Left renal cortex interstitium (tissue), 4 donors: ENCODE data around the gene HNRNPK. TPM values are rescaled to one million over a fixed set of nuclear protein-coding genes. Genes with fewer than 3 reads are reported as not detected.
"Not testable (repeated sequence)": the region's sequence is repeated elsewhere in the genome, so short reads cannot be mapped to it uniquely, and the experiment has no call there.

Experiments used
- DNase-seq, 4 donors: peaks; one replicate each; pipeline ENCODE4 v3.0.0-alpha.2; 2013; ENCODE audit warnings: low read depth in 4 of 4, low spot score in 2 of 4, missing footprints in 1 of 4
- polyA plus RNA-seq, 4 donors: library from polyadenylated mRNA; unstranded; fragments of 120-200 nt; gene quantifications; one replicate each; pipeline ENCODE4 v1.2.1, GENCODE V29; 2013; ENCODE audit not compliant: insufficient read length in 4 of 4

HNRNPK gene
- polyA plus RNA-seq, 4 donors = 860 to 1,030 (median 902) TPM

DNA sequence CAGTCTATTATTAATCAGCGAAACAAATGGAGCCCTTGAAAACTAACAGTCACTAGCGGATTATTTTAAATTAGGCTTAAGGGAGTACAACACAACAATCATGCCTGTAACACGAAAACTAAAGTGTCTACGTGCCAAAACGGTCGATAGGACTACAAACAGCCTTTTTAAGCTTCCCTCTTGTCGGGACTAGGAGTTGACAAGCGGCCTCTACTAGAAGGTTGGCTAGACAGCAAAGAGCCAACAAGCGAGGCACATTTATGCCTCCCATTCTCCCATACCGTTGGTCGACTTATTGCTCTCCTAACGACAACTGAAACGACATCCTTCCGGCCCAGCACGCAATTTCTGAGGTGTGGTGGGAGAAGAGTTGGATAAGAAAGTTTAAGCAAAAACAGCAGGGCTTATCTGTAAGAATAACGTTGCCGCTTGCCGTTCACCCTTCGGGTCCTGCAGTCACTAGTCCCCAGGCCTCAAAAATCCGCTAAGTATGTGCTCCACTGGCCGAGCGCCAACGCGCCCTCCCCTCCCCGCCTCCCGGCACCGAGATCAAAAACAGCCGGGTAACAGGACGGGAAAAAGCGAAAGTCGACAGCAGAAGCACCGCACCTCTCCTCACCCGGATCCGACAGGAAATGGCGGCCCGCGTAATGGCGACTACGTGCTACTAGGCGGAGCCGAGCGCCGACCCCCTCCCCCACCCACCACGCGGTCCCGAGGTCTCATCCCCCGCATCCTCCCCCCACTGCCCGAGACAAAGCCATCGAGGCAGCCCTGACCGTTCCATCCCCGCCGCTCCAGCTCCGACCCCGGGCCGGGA, 813 bp downstream of the HNRNPK start:
- peak in 1 of 4 donors; percentile 68 for DNase-seq

DNA sequence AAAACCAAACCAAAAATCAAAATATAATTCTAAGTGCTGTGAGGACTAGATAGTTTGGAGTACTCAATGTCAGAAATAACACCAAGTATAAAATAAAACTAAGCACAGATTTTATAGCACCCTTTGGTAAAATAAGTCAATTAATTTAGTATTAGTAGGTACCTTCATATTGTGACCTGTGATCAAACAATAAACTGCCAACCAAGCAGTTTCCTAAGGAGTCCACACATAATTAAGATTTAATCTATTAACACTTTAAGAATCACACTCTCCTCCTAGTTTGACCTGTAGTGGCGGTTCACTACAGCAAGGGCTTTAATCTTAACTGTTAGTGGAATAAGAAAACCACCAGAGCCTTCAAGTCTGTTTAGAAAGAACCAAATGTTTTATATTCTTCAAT, 2.8 kb downstream of the HNRNPK start:
- no peak for DNase-seq

DNA sequence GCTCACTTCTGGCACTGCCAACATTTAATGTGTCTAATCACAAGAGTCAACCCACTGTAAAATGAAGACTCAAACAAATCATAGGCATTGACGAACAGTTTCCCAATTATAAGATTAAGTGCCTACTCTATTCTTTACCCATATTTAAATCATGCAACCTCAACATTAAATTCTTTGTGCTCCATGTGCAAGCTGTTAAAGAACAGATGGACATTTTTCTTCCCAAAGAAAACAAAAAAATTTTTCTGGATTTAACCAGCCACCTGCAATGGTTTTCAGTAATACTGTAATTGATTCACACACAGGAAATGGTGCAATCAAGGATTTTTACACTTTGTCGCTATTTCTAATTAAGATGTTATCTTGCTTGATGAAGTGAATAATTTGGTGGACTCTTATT, 3.6 kb downstream of the HNRNPK start:
- DNase-seq = no peak

DNA sequence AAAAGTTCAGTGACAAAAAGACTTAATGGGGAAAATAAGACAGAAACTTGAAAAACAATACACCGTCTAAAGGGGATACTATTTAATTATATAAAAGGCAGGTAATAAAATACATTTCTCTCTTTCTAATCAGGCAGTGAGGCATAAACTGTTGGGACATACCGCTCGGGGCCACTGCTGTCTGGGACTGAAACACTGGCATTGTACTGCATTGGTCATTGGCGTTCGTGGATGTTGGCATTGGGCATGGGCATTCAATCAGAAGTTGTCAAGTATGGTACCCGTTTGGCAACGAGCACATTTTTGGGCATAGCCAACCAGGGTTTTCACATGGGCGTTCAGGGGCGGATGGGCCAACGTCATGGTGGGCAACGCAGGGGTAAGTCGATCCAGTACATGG, 4.7 kb downstream of the HNRNPK start:
- no peak for DNase-seq

DNA sequence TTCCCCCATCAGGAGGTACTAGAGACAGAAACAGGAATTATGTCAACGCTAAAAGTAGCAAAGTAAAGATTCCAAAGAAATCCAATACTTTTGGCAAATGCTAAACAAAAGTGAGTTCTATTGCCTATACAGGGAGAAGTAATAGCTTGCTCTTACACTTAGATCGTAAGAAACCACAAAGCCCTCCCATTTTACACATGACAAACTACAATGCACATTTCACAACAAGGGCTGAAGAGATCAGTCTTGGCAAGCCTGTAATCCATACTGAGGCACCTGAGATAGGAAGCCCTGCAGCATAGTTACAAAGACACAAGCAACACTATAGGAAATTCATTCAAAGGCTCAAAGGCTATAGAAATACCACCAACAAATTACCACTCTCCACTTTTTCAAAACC, 7.7 kb downstream of the HNRNPK start:
- DNase-seq = no peak

DNA sequence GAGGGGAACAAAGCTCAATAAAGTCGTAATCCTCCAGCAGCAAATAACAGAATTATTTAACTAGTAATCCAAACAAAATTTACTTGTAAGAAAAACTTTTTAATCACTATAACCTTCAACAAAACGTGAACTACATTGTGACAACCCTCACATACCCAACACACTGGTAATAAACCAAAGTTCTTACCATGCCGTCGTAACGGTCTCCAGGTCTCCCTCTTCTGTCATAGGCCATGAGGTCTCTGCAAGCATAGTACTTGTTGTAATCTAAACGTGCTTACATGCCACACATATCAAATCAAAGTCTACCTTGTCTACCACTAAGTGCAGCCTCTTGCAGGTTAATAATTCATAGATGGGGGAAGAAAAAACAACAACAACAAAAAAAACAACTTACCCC, 8.5 kb downstream of the HNRNPK start:
- DNase-seq = no peak

DNA sequence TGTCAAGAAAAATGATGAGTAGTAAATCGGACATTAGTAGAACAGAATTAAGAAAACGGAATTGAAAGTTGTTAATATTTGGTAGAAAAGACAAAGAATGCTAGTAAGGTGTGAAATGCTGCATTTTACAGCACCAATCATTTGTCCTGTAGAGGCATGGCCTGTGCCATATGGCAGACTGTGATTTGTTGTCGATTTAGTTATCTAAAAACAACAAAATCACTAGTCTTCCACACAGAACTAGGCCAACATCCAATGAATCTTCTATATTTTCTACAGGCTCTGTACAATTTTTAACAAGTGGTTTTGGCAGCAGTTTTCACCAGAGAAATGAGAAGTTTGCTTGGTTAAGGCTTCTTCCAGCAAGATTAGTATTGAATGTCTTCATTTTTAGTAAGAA, 10.4 kb downstream of the HNRNPK start:
- no peak for DNase-seq

DNA sequence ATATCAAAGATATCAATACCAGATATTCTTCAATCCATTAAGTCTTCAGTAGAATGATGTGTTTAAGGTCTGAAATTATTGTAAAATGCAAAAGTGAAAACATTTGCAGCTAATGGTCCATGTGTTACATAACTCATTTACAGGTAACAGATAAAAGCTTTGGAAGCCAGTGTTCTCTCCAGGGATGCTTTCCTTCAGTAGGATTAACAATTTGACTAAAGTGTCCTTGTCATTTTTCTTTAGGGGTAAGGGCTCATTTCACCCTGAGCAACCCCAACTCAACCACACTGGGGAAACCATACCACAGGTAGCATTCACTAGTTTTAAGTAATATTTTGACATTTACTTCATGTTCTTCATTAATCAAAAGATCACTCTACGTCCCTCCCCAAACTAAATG, 12.9 kb downstream of the HNRNPK start:
- no peak for DNase-seq

DNA sequence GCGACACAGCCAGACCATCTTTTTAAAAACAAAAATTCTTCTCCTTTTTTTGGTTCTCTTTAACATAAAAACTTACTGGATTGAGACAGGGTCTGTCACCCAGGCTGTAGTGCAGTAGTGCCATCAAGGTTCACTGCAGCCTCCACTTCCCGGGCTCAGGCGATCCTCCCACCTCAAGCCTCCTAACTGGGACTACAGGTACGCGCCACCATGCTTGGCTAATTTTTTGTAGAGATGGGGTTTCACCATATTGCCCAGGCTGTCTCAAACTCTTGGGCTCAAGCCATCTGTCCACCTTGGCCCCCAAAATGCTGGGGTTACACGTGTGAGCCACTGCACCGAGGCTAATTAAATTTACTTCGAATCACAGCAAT, 13.8 kb downstream of the HNRNPK start:
- no peak for DNase-seq

DNA sequence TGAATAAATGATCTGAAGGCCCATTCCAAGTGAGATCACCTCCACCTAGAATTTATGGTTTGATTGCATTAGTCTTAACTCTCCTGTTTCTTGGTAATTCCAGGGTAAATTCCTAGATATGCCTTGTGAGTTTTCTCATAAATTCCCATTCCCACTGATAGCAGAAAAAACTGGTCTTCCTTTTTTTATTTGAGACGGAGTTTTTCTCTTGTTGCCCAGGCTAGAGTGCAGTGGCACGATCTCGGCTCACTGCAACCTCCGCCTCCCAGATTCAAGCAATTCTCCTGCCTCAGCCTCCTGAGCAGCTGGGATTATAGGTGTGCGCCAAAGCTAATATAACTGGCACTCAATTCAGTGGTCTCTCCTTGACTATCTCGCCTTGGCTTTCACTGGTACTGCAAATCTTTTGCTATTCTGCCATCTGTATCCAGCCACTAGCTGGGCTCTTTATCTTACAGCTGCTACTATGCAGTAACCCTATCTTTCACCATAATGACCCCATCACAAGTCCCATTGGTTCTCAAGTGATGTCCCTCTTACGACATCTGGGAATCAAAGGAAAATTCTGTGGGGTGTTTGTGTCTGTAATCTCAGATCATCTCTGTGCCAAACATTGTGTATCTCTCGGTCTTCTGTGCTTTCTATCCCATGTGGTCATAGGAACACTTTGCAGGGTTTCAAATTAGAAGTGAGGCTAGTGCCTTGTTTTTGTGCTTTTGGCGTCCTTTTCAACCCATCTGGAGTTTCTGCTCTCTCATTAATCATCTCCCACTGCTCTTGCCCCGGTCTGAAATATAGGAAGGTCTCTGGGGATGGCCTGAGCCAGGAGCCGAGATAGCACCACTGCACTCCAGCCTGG, 14.4 kb downstream of the HNRNPK start:
- no peak for DNase-seq

DNA sequence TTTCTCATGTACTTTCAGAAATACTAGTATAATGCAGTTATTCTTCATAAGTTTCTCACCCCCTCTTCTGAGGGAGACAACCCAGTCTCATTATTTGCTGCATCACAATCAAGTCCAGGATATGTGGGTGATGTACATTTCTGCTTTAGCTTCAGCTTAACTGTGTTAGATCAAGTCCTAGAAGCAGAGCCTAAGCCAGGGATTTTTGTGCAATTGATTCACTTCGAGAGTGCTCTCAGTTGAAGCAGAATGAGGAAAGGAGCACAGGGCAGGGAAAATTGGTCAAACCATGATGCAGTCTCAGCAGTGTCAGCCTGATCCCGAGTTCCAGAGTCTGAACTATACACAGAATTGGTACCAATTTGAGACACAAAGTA, 15.1 kb downstream of the HNRNPK start:
- DNase-seq = no peak

DNA sequence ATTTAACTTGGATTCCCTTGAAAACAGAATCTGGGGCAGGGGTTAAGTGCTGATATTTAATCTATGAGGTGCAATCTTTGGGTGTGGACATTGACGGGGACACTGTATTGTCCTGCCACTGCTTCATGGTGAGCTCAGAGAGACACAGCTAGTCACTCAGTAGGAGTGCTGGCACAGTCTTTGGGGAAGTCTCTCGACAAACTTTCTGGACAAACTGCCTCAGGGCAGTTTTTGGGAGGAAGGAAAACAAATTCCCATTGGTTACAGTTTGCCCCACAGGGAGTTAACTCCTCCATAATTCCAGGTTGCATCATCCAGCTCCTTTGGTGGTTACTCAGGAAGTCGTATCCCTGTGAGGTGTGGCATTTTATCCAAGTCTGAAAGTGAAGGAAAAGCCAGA, 17.9 kb downstream of the HNRNPK start:
- no peak for DNase-seq

DNA sequence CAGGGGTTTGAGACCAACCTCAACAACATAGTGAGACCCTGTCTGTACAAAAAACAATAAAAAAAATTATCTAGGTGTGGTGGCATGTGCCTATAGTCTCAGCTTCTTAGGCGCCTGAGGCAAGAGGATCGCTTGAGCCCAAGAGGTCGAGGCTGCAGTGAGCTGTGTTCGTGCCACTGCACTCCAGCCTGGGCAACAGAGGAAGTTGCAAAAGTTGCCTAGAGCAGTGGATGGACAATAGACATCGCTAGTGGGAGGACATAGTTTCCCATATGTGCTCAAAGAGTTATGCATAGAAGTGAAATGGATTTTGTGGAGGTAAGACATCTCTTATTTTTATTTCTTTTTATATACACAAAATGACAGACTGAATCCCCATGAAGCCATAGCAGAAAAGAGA, 19.0 kb downstream of the HNRNPK start:
- no peak for DNase-seq

DNA sequence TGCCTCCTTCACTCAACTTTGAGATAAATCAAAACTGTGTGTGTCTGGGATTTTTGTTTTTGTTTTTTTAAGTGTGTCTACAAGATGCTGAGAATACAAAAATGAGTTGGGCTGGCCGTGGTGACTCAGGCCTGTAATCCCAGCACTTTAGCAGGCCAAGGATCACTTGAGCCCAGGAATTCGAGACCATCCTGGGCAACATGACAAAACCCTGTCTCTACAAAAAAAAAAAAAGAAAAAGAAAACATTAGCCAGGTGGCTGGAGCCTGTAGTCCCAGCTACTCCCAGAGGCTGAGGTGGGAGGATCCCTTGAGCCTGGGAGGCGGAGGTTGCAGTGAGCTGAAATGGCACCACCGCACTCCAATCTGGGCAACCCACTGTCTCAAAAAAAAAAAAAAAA, 21.0 kb downstream of the HNRNPK start:
- no peak for DNase-seq

DNA sequence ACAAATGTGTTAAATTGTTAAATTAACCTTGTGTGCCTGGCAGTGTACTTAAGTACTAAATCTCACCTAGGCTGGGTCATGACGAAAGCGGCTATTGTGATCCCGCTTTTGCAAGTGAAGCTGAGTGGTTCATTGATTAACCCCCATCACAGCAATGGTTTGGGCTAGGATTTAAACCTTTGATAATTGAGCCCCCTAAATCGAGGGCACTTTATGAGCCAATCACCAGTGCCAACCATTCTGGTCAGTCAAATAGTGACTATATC, 22.8 kb downstream of the HNRNPK start:
- DNase-seq = no peak

DNA sequence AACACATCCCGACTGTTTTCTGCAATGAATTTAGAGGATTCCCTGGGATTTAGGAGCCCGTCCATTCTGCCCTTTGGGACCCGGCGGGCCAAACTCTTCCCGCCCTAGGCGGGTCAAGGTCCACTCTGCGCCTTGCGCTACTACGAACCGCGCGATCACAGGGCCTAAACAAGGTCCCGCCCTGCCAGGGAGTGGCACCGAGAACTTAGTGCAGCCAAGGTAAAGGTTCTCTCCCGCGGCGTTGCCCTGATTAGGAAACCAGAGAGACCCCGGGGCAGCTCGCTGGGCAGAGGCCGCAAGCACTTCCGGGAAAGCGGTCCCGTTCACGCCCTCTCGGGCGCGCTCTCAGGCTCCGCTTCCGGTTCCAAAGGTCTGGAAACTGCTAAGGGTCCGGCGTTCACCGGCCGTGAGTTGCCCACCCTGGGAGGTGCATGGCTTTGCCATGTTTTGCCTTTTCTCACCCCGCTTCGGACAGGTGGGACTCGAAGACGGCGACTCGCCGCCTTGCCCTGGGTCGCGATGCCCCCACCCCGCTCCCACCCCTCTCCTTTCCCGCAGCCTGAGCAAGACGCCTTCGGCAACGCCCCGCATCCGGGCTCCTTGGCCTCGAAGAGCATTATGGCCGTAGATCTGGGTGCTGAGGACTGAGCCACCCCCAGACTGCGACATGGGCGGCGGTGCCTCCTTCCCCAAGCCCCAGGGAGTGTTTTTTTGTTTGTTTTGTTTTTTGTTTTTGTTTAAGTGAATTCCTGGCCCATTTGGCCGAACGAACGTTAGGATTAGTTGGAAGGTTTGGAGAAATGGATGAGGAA, 23.4 kb downstream of the HNRNPK start:
- DNase-seq = peak in 1 of 4 donors; percentile 44

DNA sequence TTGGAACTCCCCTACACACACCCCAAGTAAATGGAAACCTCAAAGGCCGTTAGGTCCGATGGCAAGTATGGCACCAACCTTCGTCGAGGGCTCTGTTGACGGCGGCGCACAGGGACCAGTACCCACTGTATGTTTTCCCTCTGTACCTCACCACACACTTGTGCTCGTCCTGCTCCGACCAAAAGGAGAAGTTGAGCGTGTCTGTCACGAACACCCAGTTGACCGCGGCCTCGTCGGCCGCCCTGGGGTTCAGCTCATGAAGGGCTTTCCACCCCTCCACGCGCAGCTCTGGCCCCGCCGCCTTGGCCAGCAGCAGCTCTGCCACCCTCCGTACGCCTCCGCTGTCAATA, 24.0 kb downstream of the HNRNPK start:
- DNase-seq = no peak

DNA sequence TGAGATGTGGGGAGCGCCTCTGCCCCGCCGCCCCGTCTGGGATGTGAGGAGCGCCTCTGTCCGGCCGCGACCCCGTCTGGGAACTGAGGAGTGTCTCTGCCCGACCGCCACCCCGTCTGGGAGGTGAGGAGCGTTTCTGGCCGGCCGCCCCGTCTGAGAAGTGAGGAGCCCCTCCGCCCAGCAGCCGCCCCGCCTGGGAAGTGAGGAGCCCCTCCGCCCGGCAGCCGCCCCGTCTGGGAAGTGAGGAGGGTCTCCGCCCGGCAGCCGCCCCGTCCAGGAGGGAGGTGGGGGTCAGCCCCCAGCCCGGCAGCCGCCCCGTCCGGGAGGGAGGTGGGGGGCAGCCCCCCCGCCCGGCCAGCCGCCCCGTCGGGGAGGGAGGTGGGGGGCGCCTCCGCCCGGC, 31.9 kb downstream of the HNRNPK start:
- DNase-seq = not testable (repeated sequence)

DNA sequence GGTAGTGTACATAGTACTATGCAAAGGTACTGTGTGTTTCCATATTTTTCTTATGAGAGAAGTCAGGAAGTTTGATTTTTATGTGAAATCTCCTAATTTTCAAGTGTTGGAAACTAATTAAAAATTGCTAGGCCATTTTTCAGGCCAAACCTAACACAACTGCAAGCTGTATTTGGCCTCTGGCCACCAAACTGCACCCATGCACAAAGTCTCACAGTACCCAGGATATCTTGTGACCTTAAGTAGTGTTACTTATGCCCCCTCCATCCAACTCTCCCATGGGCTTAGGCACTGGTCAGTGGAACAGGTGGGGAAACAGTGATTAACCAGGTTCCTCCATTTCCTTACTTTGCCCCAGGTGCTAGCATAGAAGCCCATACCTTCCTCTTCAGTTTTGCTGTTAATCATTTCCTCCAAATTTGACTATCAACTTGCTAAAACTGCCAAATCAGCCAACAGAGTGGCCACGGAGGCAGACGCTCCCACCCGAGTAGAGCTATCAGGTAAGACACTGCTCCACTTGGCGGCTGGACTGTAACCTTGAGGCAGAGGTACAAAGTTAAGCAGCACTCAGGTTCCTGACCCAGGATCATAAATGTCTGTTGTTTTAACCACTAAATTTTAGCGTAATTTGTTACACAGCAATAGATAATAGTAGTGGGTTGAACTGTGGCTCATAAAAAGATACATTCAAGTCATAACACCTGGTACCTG, 39.3 kb downstream of the HNRNPK start:
- DNase-seq = no peak

DNA sequence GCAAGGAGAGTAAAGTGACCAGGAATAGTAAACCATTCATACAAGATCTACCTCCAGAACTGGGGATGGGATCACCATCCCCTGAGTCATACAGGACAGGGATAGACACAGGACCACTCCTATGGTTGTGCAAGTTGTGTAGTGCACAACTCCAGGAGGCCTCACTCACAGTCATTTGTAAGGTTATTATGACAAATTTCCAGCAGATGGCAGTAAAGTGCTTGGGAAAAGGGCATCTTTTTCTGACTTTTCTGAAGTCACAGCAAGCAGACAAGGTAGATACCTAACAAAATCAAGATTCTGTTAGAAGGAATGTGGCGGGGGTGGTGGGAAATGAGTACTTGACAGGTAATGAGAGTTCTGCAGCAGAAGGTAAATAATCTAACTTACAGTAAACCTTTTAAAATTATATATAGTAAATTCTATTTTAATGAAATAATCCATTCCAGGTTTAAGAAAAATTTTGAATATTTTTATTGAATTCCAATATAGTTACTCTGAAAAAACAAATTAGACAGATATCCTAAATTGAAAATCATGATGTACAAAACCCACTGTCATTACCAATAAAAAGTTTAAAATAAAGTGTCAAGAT, 42.1 kb downstream of the HNRNPK start:
- peak in 1 of 4 donors; percentile 68 for DNase-seq

DNA sequence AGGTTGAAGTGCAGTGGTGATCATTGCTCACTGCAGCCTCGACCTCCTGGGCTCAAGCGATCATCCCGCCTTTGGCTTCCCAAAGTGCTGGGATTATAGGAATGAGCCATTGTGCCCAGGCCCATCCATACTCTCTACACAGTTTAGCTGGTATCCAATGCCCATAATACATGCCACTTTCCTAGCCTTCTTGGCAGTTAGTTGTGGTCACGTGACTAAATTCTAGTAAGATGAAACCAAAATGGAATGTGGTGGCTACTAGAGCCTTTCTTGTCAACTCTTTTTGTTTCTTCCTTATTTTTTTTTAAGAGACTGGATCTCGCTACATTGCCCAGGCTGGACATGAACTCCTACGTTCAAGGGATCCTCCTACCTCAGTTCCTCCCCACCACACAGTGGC, 43.5 kb downstream of the HNRNPK start:
- no peak for DNase-seq
